GM13976 (cell line): ENCODE results near the gene ELK4.

Experiments
- DNase-seq: peaks from one replicate; pipeline ENCODE4 v3.0.0; 2012; ENCODE audit warnings: low spot score
- in situ Hi-C: fragments of 300-500 bp; cut with MboI; formaldehyde crosslinking; loops from one replicate; pipeline ENCODE4 v1.12.0; 2022; ENCODE audit warnings: low sequenced_read_pairs, mixed read lengths, inconsistent platforms; ENCODE audit not compliant: unreplicated experiment
- TF ChIP-seq, protein P1 (sequence below): IDR thresholded peaks from 2 replicates; pipeline ENCODE4 v1.5.1; 2012; ENCODE audit warnings: borderline replicate concordance, mild to moderate bottlenecking; ENCODE audit not compliant: insufficient read depth; ENCODE audit errors: extremely low read depth, missing control alignments, control extremely low read depth

ELK4 gene

DNA sequence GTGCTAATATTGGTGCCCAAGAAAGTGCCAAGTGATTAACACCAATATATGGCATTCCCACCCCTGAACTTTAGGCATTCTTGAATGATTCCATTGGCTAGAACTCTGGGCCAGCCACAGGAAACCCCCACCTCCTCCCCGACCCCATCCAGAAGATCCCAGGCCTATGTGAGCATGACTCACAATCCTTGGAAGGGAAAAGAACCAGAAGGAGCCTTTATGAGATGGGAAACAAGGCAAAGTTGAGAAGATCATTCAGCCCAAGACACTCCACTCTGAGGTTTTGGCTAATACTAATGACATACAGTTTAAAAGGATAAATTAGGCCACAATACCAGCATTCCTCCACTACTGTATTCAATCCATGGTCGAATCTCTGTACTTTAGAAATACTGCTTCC, 21.8 kb downstream of the ELK4 start:
- TF ChIP-seq, protein P1, sequence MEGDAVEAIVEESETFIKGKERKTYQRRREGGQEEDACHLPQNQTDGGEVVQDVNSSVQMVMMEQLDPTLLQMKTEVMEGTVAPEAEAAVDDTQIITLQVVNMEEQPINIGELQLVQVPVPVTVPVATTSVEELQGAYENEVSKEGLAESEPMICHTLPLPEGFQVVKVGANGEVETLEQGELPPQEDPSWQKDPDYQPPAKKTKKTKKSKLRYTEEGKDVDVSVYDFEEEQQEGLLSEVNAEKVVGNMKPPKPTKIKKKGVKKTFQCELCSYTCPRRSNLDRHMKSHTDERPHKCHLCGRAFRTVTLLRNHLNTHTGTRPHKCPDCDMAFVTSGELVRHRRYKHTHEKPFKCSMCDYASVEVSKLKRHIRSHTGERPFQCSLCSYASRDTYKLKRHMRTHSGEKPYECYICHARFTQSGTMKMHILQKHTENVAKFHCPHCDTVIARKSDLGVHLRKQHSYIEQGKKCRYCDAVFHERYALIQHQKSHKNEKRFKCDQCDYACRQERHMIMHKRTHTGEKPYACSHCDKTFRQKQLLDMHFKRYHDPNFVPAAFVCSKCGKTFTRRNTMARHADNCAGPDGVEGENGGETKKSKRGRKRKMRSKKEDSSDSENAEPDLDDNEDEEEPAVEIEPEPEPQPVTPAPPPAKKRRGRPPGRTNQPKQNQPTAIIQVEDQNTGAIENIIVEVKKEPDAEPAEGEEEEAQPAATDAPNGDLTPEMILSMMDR, result no peak
- DNase-seq, result no peak
- in situ Hi-C loops, result no loop called here

DNA sequence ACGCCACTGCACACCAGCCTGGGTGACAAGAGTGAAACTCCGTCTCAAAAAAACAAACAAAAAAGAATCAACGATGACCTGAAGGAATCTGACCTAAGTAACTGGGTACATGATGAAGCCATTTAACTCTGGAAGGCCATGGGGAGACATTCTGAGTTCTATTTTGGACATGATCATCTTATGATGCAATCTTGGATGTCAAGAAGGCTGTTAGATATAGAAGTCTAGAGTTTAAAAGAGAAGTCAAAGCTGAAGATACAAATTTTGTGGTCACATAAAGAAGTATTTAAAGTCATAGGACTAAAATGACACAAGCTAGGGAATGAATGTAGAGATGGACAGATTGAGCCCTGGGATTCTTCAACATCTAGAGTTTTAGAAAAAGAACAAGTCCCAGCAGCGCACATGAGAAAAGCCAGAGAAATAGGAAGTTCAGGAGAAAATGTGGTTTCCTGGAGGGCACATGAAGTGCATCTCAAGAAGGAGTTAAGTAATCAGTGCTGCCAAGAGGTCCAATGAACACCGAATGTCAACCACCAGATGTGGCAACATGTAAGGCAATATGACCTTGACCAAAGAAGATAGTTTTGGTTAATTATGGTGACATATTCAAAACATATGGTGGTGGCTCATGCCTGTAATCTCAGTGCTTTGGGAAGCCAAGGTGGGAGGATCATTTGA, 26.8 kb downstream of the ELK4 start:
- TF ChIP-seq, protein P1, result no peak
- DNase-seq, result no peak
- in situ Hi-C loops, result no loop called here

DNA sequence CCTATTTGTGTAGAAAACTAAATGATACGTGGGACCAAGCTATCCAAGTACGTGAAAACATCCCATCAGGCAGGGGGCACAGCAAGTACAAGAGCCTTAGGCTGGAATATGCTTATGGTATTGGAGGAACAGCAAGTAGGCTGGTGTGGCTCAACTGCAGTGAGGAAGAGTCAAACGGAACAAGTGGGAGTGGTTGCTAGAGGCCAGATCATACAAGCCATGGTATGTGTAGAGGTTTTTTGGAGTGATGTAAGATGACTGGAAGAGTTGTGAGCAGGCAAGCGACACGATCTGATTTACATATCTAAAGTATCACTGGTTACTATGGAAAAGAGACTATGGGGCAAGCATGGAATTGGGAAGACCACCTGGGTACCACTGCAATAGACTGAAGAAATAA, 27.8 kb downstream of the ELK4 start:
- no peak for DNase-seq
- in situ Hi-C loops, result no loop called here
- TF ChIP-seq, protein P1, result no peak

DNA sequence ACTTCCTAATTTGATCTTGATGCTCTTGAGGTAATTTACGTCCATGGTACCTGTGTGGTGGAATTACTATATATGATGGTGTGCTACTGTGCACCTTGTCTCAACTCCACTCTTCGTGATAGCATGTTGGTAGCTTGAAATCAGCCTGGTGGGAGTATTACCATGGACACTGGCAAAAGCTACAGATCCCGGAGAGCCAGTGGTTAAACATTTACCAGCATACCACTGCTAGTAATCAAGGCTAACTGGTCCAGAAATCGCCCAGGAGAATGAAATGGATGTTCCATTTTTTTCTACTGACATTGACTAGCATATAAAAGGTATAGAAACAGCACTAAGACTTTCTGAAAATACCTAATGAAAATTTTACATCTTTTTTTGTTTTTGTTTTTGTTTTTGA, 30.6 kb downstream of the ELK4 start:
- TF ChIP-seq, protein P1, result no peak
- in situ Hi-C loops, result no loop called here
- DNase-seq, result no peak

DNA sequence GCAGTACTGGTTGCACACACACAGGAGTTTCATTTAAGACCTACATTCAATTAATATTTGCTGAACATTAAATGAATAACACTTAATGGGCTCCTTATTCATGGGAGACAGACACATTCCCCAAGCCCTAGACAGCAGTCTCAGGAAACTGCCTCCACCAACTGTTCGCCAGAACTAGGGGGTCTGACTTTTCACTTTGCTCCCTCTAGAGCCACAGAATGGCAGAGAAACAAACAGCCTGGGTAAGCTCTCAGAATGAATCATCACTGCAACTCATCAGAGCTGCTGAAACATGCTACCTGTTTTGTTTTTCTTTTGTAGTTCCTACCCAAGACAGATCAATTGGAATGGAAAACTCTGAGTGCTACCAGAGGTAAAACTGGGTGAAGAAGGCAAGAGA, 31.7 kb downstream of the ELK4 start:
- no peak for DNase-seq
- in situ Hi-C loops, result no loop called here
- TF ChIP-seq, protein P1, result no peak

DNA sequence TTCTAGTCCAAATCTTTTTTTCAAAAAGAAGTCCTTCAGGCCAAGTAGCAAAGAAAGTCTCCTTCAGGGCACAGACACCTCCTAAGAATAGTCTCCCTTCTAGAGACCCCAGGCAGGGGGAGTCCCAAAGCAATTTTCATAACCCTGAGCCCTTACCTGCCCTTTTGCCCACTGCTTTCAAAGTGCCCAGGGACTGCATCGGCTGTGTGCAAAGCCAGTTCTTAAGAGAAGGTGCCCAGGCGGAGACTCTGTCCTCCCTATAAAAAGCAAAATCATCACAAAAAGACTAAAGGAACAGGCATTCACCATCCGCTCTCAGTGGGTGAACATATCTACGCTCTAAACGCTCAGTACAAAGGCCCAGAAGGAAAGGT, 32.2 kb downstream of the ELK4 start:
- in situ Hi-C loops, result no loop called here
- TF ChIP-seq, protein P1, result no peak

More for the DNA sequence above, 32.2 kb downstream of the ELK4 start:
- DNase-seq, result no peak
